GM19025 (cell line): ENCODE results near the gene TNIK.
"Not testable (repeated sequence)": the region's sequence is repeated elsewhere in the genome, so short reads cannot be mapped to it uniquely, and the experiment has no call there.

Experiments
- ATAC-seq: cut with Tn5 transposase; IDR thresholded peaks from one replicate; pipeline ENCODE4 v1.9.1; 2021; ENCODE audit warnings: mild to moderate bottlenecking, low read depth, moderate library complexity; ENCODE audit not compliant: unreplicated experiment

The TNIK gene

GRCh38 chr3:171390051-171390941, 69.9 kb downstream of the TNIK start:
- ATAC-seq = no peak

GRCh38 chr3:171389491-171389890, 70.7 kb downstream of the TNIK start:
- ATAC-seq = no peak

GRCh38 chr3:171388527-171388926, 71.7 kb downstream of the TNIK start:
- ATAC-seq = no peak

DNA sequence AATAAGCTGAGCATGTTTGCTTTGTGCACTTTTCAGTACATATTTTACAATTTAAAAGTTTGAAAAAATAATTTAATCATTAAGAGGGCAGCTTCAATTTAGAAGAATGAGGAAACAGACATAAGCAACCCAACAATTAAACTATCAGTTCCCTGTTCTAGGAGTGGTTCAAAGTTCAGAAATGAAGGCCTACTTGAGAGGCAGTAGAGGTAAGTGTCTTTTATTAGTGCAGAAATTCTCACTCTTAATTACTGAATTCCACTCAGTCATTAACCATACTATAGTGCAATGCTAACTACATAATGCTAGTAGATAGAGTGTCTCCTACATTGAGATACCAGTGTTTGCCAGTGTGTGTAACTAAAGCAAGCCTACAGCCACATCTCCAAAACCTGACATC, 73.1 kb downstream of the TNIK start:
- no peak for ATAC-seq

- no peak for ATAC-seq
These were observed 75.1 kb downstream of the TNIK start for GRCh38 chr3:171385086-171385485.

DNA sequence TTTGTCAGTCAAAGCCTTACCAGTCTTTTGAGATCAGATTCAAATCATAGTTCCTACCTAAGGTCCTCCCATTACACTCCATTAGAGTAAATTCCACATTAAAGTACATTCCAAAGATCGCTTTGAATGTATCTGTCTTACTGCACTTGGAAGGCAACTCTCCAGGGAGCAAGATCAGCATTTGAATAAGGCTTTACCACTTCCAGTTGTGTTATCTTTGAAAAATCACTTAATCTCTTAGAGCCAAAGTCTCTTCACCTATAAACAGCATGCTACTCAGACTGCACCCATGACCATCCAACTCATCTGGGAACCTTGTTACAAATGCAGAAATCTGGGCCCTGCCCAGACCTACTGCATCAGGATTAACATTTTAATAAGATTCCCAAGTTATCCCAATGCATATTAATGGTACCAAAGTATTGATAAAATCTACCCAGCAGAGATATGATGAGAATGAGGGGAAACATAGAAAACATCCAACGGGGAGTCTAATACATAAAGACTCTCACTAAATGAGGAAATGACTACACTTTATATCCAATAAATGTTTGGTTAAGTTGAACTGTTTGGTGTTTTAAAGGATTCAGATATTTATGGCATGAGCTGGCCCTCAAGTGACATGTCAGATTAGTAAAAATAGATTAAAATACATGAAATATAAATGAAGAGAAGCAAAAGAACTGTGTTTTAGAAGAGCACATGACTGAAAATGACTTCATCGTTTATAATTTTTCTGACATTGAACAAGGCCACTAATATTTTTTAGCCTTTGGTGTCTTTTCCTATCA, 75.9 kb downstream of the TNIK start:
- ATAC-seq = no peak

GRCh38 chr3:171383206-171384018, 76.8 kb downstream of the TNIK start:
- ATAC-seq = no peak

- ATAC-seq = not testable (repeated sequence)
These were observed 77.9 kb downstream of the TNIK start for GRCh38 chr3:171382347-171382746.

GRCh38 chr3:171380711-171381425, 79.3 kb downstream of the TNIK start:
- no peak for ATAC-seq

- ATAC-seq = no peak
These were observed 80.2 kb downstream of the TNIK start for GRCh38 chr3:171379961-171380483.

- no peak for ATAC-seq
These were observed 80.9 kb downstream of the TNIK start for GRCh38 chr3:171379281-171379680.

GRCh38 chr3:171378586-171378985, 81.6 kb downstream of the TNIK start:
- no peak for ATAC-seq

- ATAC-seq = no peak
These were observed 82.3 kb downstream of the TNIK start for GRCh38 chr3:171377859-171378258.

DNA sequence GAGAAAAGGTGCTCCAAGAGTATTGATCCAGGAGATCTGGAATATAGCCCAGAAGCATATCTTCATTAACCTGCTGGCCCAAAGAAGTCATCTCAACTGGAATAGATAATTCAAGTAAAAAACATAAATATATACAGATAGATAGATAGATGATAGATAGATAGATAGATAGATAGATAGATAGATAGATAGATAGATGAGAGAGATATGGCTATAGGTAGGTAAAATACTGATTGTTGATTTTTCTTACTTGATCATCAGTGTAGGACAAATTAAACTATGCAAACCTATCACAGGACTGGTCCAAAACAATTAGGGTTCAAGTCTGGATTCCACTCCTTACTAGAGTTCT, 83.6 kb downstream of the TNIK start:
- no peak for ATAC-seq

DNA sequence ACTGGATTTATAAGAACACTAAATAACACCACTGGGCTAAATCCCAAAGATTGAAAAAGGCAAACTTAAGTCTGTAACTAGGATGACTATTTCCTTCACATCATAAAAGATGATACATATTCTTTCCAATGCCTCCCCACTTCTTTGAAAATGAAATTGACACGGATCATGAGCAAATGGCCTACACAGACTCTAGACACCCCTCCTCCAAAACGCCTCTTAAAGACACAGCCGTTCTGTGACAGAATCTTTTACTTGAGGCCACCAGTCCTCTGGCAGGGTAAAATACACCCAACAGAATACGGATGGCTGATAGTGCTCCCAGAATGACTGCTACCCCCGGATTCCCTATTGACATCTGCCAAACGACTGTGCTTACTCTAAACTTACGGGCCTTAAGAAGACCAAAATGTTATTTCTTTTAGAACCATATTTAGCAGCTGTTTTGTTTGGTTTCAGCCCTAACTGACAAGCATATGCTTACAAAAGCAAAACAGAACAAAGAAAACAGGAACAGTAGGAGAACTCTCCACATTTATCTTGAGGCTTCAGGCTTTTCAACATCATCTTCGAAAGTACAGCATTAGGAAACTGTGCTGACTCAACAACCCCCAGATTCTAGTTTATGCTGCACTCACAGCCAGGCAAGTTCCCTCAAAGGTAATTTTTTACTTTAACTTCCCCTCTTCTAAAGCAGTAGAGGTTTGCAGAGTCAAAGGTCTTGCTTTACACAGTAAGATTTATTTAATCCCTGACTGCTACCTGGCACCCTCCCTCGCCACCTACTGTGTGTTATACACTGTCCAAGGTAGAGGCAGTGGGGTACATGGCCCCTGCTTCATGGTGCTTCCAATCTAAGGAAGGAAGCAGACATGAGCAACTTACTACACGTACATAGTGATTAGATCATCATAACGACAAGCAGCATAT, 84.3 kb downstream of the TNIK start:
- ATAC-seq = no peak

DNA sequence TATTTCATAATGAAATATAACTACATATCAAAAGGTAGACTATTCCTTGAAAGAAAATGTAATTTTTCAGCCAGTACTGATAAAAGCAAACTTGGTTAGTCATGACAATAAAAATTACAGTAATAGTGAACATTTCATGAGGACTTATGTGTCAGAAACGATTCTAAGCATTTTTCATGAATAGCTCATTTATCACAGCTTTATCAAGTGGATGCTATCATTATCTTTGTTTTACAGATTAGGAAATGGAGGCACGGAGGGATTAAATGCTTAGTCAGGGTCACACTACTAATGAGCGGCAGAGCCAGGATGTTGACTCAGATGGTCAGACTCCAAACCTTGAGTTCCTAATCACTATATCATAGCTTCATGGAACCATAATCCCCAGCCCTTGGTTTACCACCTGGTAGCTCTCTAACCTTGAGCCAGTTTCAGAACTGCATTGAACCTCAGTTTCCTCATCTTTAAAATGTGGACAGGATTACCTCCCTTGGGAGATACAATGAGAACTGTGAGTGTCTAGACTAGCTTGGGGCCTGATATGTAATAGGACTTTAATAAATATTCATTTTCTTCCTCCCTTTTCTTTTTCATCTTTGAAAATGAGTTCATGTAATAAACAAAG, 85.4 kb downstream of the TNIK start:
- ATAC-seq = no peak

DNA sequence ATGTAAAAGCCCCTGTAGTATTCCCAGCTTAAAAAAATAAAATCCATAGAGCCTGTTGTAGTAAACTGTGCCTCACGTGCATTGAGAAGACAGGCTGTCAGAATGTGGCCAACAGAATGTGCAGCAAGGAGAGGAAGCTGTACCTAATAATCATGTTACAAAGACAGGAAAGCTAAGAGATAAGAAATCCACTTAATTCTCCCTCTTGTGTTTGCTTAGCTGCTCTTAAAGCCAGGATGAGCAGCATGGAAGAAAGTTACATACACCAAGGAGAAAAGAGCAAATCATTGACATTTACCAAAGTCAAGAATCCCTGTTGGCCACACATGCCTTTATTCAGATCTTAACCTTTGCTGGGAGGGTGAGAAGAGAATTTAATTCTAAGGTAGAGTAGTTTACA, 85.9 kb downstream of the TNIK start:
- ATAC-seq = no peak

DNA sequence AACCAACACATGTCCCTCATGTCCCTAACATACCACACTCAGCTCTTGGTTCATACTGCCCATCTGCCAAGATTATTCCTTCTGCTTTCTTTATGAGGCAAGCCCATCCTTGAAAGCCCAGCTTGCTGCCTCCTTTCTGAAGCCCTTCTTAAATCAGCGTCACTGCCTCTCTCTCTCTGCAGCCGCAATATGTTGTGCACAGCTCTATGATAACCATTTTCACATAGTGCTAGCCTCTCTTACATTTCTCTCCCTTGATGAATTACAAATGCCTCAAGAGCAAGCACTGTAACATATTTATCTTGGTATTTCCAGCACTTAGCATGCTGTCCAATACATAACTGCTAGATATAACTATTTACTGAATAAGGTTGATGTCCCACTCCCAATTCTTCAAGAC, 86.5 kb downstream of the TNIK start:
- ATAC-seq = no peak

DNA sequence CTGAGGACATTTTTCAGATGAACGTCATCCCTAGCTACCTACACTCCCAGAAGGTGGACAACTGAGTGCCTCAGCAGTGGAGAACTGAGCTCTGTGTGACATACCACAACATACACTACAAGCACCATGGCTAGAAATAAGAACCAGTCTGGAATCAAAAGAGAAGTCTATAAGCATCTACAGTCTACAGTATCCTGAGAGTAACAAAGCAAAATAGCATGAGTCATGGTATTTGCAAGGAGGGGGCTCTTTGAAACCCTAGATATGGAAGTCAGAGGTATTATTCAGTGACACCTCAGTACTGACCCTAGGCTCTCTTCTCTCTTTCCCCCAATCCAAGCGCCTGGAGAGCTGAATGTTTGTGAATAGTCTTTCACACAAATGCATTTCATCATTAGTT, 87.5 kb downstream of the TNIK start:
- ATAC-seq = no peak
